ENCODE data around the gene TGFA. TPM values are rescaled to one million over a fixed set of nuclear protein-coding genes. Genes with fewer than 3 reads are reported as not detected.

TGFA gene
- total RNA-seq, 1 donor from 2014 or later = not detected

DNA sequence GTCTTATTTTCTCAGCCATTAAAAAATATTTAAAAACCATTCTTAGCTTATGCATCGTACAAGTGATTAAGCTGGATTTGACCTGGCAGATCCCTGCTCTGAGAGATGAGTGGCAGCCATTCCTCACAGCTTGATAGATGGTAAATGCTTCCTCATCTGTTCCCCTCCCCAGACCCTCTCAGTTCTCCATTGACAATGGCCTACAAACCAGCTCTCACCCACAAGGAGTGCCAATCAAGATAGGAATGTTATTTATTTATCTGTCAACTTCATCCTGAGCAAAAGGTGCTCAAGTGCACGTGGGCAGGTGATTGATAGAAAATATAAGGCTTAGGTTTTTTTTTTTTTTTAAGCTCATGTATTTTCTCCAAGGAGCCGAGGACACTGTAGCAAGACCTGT, 153.1 kb downstream of the TGFA start:
- no peaks in the 10 kb centered on the region for H3F3A ChIP-seq (ENCODE audit: low read depth)
- Mint-ChIP-seq H3K4me3 (no peak overlapping the region), H3K9me3 (peaks cover 3% of the 10 kb centered on the region), H3K27ac (no peak overlapping the region), H3K36me3 (no peaks in the 10 kb centered on the region), H3K27me3 (ENCODE audit: insufficient read depth, low read depth) (peaks cover 3% of the 10 kb centered on the region), H3K4me1 (peaks cover 3% of the 10 kb centered on the region)
- H3K4me2 ChIP-seq = no peak overlapping the region
- no peaks in the 10 kb centered on the region for H3K27me3 ChIP-seq
- H3K9me3 ChIP-seq (ENCODE audit: low read depth) = no peaks in the 10 kb centered on the region
- no peak for DNase-seq (ENCODE audit: low spot score)
- no peaks in the 10 kb centered on the region for H4K20me1 ChIP-seq (ENCODE audit: low read depth)
- no peak overlapping the region for H2AFZ ChIP-seq (replicated peaks)
- H3K36me3 ChIP-seq = no peaks in the 10 kb centered on the region
- no peak overlapping the region for H3K4me3 ChIP-seq
- H3K9ac ChIP-seq = no peak overlapping the region
- no peaks in the 10 kb centered on the region for H3K79me2 ChIP-seq (ENCODE audit: low read depth)
- no peaks in the 10 kb centered on the region for H3K4me1 ChIP-seq
- TF ChIP-seq EZH2phosphoT487 (IDR thresholded peaks at IDR 0.05) (no peak), EZH2 (IDR thresholded peaks at IDR 0.05) (no peak)
- TF ChIP-seq, protein P1, sequence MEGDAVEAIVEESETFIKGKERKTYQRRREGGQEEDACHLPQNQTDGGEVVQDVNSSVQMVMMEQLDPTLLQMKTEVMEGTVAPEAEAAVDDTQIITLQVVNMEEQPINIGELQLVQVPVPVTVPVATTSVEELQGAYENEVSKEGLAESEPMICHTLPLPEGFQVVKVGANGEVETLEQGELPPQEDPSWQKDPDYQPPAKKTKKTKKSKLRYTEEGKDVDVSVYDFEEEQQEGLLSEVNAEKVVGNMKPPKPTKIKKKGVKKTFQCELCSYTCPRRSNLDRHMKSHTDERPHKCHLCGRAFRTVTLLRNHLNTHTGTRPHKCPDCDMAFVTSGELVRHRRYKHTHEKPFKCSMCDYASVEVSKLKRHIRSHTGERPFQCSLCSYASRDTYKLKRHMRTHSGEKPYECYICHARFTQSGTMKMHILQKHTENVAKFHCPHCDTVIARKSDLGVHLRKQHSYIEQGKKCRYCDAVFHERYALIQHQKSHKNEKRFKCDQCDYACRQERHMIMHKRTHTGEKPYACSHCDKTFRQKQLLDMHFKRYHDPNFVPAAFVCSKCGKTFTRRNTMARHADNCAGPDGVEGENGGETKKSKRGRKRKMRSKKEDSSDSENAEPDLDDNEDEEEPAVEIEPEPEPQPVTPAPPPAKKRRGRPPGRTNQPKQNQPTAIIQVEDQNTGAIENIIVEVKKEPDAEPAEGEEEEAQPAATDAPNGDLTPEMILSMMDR (IDR thresholded peaks at IDR 0.05) = no peak
- no peak overlapping the region for H3K27ac ChIP-seq

DNA sequence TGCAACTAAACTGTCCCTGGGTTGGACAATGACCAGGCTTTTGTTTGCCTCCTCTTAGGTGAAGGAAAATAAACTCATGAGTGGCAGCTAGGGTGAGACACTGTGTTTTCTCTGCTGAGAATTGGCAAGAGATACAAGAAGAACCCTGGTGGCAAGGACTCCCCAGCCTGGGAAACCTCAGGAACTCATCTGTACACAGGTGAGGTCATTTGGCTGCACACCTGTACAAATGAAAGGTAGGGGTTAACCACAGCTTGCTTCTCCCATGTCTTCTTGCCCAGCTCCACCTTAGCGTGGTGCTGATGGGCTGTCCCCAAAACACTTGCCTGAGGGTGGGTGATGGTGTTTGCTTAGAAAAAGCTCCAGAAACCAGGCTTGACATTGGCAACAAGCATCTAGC, 154.6 kb downstream of the TGFA start:
- H3K27me3 ChIP-seq = no peaks in the 10 kb centered on the region
- Mint-ChIP-seq H3K4me1 (peaks cover 3% of the 10 kb centered on the region), H3K36me3 (no peaks in the 10 kb centered on the region), H3K9me3 (no peaks in the 10 kb centered on the region), H3K27ac (no peak overlapping the region), H3K4me3 (no peak overlapping the region), H3K27me3 (ENCODE audit: insufficient read depth, low read depth) (peaks cover 6% of the 10 kb centered on the region)
- DNase-seq (ENCODE audit: low spot score) = no peak
- no peak overlapping the region for H3K9ac ChIP-seq
- no peaks in the 10 kb centered on the region for H4K20me1 ChIP-seq (ENCODE audit: low read depth)
- H3K9me3 ChIP-seq (ENCODE audit: low read depth) = no peaks in the 10 kb centered on the region
- H3K36me3 ChIP-seq = no peaks in the 10 kb centered on the region
- H3K4me3 ChIP-seq = no peak overlapping the region
- H3K27ac ChIP-seq = no peak overlapping the region
- H3K4me2 ChIP-seq = no peak overlapping the region
- TF ChIP-seq EZH2 (IDR thresholded peaks at IDR 0.05) (no peak), EZH2phosphoT487 (IDR thresholded peaks at IDR 0.05) (no peak)
- TF ChIP-seq, protein P1 (IDR thresholded peaks at IDR 0.05) = no peak
- H2AFZ ChIP-seq (replicated peaks) = no peak overlapping the region
- no peaks in the 10 kb centered on the region for H3F3A ChIP-seq (ENCODE audit: low read depth)
- H3K4me1 ChIP-seq = no peaks in the 10 kb centered on the region
- H3K79me2 ChIP-seq (ENCODE audit: low read depth) = no peaks in the 10 kb centered on the region

Other genes with a start within 250 kb of the TGFA start
- gene ADD2, start 214.4 kb upstream of the TGFA start, total RNA-seq (ENCODE audit: low replicate concordance) = 45.3 and 63.3 TPM in 2 replicates
- gene FIGLA, start 236.8 kb upstream of the TGFA start, total RNA-seq (ENCODE audit: low replicate concordance) = not detected in 2 replicates